GM19324 (cell line): ENCODE measurements around the gene PRRC2B.
"Not testable (repeated sequence)": the region's sequence is repeated elsewhere in the genome, so short reads cannot be mapped to it uniquely, and the experiment has no call there.

Experiments used
- ATAC-seq: cut with Tn5 transposase; IDR thresholded peaks from one replicate; pipeline ENCODE4 v1.9.1; 2021; ENCODE audit warnings: mild to moderate bottlenecking, moderate library complexity; ENCODE audit not compliant: unreplicated experiment, low FRiP score

PRRC2B gene

DNA sequence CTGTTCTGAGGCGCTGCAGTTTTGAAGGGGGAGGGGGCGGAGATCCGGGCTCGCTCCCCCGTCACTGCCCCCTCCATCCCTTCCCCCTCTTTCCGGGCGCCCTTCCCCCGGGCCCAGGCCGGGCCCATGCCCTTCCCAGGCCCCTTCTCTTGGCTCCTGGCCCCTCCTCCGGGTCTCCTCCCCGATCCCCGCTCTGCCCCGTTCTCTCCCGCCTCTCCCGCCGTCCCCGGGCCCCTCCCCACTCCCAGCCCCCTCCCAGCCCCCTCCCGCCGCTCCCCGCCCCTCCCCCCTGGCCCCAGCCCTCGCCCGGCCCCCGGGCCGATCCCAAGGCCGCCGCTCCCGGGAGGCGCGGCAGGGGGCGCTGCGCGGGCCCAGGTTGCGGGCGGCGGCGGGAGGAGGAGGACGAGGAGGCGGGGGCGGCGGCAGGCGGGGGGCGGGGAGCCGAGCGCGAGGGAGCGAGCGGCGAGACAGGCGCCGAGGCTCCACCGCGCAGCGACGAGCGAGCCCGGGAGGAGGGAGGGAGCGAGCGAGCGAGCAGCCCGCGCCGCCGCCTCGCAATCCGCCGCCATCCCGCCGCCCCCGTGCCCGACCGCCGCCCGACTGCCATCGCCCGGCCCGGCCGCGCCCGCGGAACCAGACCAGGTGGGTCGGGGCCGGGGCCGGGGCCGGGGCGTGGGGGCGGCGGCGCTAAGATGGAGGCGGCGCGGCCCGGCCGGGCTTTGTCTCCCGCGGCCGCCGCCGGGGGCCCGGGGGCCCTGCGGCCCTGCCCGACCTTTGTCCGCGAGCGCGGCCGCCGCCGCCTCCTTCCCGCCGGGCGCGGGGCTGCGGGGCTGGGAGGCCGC, at the start of gene PRRC2B:
Gene PRRC2B, plus strand, starts transcription at position 465 of the 842 bp plus-strand sequence. CDS start 36,059 bp downstream, outside the sequence.
- ATAC-seq: peak; percentile 56

- not testable (repeated sequence) for ATAC-seq
Observed at GRCh38 chr9:131344931-131345535, 48.9 kb upstream of the PRRC2B start.

DNA sequence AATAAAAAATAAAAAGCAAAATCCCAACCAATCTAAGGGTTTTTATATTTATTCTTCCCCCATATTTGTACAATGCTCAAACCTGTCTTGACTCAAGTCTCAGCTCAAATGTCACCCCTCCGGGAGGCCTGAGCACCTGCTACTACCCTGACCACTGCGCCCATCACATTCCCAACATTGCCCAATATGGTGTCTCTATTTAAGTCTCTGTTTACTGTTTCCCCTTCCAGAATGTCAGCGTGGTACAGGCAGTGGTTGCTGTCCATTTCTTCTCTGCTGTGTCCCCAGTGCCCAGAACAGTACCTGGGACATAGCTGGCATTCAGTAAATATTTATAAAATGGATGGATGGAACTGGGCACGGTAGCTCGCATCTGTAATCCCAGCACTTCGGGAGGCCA, 47.3 kb upstream of the PRRC2B start:
- no peak for ATAC-seq

GRCh38 chr9:131347376-131348020, 46.4 kb upstream of the PRRC2B start:
- ATAC-seq: no peak

DNA sequence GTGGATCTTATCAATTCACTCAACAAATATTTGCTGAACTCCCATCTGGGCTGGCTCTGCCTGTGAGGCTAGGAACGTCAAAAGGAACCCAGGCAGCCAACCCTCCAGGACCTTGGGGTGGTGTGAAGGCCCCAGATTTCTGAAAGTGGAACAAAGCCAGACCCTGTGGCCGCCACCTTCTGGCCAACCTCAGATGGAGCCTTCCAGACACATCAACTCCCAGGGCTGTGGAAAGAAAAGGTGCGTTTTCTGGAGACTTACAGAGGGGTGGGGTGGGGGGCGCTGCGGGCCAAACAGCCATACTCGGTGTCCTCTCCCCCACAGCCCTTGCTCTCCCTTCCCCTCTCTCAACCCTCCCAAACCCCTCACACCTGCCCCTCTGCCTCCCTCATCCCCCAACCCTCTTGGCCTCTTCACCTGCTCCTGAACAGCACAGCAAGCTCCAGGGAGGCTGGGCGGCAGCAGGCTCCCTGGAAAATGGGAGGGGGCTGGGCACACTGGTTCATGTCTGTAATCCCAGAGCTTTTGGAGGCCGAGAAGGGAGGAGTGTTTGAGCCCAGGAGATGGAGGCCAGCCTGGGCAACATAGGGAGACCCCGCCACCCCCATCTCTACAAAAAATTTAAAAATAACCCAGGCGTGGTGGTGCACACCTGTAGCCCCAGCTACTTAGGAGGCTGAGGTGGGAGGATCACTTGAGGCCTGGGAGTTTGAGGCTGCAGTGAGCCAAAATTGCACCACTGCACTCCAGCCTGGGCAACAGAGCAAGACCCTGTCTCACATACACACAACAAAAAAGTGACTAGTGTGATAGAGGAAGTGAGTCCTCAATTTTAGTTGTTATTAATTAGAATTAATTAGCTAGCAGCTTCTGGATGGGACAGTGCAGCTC, 45.0 kb upstream of the PRRC2B start:
- ATAC-seq: no peak

- no peak for ATAC-seq
Observed at GRCh38 chr9:131349522-131349880, 44.4 kb upstream of the PRRC2B start.

DNA sequence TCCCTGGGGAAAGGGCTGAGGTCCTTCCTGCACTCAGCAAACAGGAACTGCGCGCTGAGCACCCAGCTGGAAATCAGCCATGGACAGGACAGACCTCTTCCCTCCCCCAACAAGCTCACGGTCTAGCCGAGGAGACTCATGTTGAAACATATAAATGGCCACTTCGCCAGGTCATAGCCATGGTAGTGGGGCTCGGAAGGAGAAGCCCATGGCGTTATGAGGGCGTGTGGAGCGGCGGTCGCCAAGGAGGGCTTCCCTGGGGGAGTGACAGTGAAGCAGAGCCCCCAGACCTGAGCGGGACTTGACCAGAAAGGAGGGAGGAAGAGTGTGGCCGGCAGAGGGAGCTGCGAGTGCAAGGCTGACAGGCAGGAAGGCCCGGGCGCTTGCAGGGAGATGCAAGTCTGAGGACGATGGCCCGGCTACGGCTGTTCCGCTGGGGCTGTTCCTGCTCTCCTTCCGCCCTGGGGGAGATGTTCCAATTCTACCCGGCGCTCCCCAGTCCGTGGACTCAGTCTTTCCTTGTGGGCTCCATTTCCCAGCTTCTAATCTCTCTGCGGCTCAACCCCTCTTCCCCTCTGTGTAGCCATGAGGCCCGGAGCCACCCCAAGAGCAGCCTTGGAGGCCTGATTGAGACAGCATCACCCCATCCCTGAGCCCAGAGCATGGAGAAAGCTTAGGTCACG, 43.9 kb upstream of the PRRC2B start:
- peak; percentile 59 for ATAC-seq

- not testable (repeated sequence) for ATAC-seq
Observed at GRCh38 chr9:131356479-131356878, 37.4 kb upstream of the PRRC2B start.

GRCh38 chr9:131358556-131358955, 35.3 kb upstream of the PRRC2B start:
- no peak for ATAC-seq

- ATAC-seq: no peak
Observed at GRCh38 chr9:131361202-131361833, 32.6 kb upstream of the PRRC2B start.

DNA sequence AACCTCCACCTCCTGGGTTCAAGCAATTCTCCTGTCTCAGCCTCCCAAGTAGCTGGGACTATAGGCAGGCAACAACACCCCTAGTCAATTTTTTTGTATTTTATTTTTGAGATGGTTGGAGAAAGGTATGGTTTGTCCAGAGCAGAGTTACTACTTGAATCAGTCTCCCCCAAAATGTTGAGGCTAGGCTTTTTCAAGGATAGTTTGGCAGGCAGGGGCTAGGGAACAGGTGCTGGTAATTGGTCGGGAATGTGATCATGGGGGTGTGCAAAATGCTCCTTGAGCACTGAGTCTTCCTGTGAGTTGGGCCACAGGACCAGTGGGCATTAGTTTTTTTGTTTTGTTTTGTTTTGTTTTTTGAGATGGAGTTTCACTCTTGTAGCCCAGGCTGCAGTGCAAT, 28.3 kb upstream of the PRRC2B start:
- ATAC-seq: no peak

GRCh38 chr9:131366761-131367401, 27.0 kb upstream of the PRRC2B start:
- no peak for ATAC-seq

- ATAC-seq: no peak
Observed at GRCh38 chr9:131367450-131367849, 26.4 kb upstream of the PRRC2B start.

GRCh38 chr9:131370638-131371037, 23.2 kb upstream of the PRRC2B start:
- ATAC-seq: no peak

DNA sequence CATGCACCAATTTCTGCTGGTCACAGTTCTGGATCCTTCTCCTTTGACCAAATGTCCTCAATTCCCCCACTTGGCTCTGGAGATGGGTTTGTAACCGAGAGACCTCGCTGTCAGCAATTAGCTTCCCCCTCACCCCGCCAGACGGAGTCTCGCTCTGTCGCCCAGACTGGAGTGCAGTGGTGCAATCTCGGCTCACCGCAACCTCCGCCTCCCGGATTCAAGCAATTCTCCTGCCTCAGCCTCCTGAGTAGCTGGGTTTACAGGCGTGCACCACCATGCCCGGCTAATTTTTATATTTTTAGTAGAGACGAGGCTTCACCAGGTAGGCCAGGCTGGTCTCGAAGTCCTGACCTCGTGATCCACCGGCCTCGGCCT, 21.3 kb upstream of the PRRC2B start:
- not testable (repeated sequence) for ATAC-seq

DNA sequence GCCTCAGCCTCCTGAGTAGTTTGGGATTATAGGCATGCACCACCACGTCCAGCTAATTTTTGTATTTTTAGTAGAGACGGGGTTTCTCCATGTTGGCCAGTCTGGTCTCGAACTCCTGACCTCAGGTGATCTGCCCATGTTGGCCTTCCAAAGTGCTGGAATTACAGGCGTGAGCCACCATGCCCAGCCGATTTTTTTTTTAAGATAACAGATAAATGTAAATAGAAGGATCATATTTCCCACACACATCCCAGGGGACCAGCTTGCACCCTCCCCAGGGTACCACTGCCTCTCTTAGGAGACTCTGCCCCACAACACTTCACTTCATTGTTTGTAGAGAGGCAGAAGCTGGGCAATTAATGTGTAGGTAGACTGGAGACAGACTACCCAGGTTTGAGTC, 19.2 kb upstream of the PRRC2B start:
- ATAC-seq: not testable (repeated sequence)

- no peak for ATAC-seq
Observed at GRCh38 chr9:131379056-131379455, 14.8 kb upstream of the PRRC2B start.

- ATAC-seq: no peak
Observed at GRCh38 chr9:131382850-131383729, 10.8 kb upstream of the PRRC2B start.
